Cardiac ventricle fibroblast (primary cell): ENCODE measurements around the gene C7orf57. TPM values are rescaled to one million over a fixed set of nuclear protein-coding genes. Genes with fewer than 3 reads are reported as not detected.

Experiments used
- total RNA-seq: library from RNA; depleted of rRNA; stranded (reverse); fragments of >200 nt; gene quantifications from 2 replicates; pipeline ENCODE4 v1.2.3, GENCODE V29; 2015

C7orf57 gene
- not detected in 2 replicates for total RNA-seq

DNA sequence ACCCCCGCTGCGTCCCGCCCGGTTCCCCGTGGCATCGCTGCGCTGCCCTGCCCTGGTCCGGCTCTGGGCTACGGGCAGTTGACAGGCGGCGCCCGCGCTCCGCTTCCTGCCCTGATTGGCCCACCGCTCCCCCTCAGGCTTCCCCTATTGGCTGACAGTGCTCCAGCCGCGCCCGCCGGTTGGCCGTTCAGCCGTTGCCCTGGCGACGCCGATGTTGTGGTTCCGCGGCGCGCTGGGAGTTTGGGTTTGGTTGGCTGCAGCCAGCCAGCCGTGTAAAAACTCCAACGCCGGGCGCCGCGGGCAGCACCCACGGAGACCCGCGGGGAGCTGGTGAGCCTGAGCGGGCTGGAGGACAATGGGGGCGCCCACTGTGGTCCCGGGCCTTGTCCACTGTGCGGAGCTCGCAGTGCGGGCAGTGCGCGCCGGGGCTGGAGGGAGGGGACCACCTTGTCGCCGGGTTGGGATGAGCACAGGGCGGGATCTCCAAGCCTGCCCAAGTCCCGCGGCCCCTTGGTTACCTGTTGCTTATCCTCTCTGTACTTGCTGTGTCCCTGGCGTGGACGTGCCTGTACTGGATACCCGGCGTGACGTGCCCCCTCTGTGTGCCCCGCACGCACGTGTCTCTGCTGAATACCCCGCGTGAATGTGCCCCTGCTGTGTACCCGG is at the start of gene C7orf57:
TSS of gene C7orf57 (plus strand) at position 243 of the 666 bp plus-strand sequence. CDS start 766 bp downstream, outside the sequence.

DNA sequence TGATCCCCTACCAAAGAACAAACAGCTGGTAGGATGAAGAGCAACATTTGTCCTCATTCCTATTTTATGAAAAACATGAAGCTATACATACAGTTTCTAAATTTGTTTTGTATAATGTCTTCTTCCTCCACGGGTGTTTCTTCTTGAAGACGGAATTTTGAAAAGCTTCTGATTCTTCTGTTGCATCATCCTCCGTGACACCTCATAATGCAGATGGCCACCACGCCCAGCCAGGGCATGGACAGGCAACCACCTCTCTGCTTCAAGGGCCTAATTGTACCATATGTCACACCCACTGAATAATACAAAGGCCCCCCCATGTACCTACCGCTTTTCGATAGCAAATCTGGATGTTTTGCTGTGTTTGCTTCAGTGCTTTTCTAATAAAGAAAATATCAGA is 6.4 kb upstream of the C7orf57 start, which contains the start of gene SUN3:
TSS of gene SUN3 (minus strand) at position 170 of the 400 bp plus-strand sequence. CDS start at position 1, 169 bp downstream.

DNA sequence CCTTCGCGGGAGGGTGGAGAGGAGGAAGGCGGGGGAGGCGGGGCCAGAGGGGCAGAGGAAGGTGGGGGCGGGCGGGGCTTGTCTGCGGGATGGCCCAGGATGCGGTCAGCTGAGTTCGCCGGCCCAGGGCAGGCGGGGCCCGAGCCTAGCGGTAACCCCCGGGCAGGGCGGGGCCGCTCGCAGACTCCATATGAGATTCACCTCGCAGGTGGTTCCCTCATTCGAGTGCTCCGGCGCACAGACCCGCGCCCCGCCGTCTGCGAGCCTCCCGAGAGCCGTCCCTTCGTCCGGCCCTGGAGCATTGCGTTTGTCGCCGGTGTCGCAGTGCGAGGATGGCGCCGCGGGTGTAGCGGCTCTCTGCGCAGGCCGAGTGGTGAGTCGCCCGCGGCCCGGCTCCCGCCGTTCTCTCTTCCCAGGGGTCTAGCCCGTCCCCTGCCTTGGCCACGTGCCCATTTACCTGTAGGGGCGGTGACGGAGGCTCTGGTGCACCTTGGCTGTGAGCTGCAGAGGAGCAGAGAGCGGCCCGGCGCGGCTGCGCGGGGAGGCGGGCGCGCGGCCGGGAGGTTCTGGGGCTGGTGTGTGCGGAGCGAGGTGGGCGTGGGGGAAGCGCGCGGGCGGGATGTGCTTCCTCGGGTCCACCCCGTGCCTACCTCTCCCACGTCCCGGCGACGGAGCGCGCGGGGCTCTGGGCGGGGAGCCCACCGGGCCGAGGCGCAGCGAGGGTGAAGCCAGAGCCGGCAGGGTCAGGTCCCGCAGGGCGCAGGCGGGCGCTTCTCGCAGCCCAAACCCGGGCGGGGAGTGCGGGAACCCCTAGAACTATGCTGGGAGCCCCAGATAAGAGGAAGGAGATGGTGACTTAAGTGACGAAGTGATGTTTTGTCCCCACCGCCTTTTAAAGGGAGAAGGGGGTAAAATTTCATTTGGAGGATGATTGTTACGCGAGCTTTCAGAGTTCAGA is 54.0 kb downstream of the C7orf57 start, which contains the start of gene UPP1:
TSS of gene UPP1 (plus strand) at position 220 of the 958 bp plus-strand sequence. CDS start 5,519 bp downstream, outside the sequence.

Other genes with a start within 250 kb of the C7orf57 start
- 0.29 and 0.69 TPM in 2 replicates for gene PKD1L1, start 87.1 kb upstream of the C7orf57 start, total RNA-seq
- 19.5 and 27.9 TPM in 2 replicates for gene HUS1, start 55.9 kb upstream of the C7orf57 start, total RNA-seq
- gene SUN3, start 6.4 kb upstream of the C7orf57 start, total RNA-seq = not detected in 2 replicates
- gene UPP1, start 53.7 kb downstream of the C7orf57 start, total RNA-seq = 9.7 and 12.5 TPM in 2 replicates
- not detected in 2 replicates for gene ABCA13, start 135.9 kb downstream of the C7orf57 start, total RNA-seq